HG03060 (cell line): ENCODE data around the gene LBX2.

ENCODE experiments used
- ATAC-seq: cut with Tn5 transposase; IDR thresholded peaks from one replicate; pipeline ENCODE4 v1.9.1; 2021; ENCODE audit warnings: low read depth, moderate number of reproducible peaks; ENCODE audit not compliant: unreplicated experiment

LBX2 gene, protein sequence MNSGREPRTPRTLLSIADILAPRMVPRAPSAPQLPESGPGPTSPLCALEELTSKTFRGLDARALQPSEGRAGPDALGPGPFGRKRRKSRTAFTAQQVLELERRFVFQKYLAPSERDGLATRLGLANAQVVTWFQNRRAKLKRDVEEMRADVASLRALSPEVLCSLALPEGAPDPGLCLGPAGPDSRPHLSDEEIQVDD

GRCh38 chr2:74499267-74499939, at the start of gene LBX2:
LBX2 (minus strand) TSS chr2:74499603; CDS start chr2:74499537, 66 bp downstream.
- ATAC-seq, result no peak

DNA sequence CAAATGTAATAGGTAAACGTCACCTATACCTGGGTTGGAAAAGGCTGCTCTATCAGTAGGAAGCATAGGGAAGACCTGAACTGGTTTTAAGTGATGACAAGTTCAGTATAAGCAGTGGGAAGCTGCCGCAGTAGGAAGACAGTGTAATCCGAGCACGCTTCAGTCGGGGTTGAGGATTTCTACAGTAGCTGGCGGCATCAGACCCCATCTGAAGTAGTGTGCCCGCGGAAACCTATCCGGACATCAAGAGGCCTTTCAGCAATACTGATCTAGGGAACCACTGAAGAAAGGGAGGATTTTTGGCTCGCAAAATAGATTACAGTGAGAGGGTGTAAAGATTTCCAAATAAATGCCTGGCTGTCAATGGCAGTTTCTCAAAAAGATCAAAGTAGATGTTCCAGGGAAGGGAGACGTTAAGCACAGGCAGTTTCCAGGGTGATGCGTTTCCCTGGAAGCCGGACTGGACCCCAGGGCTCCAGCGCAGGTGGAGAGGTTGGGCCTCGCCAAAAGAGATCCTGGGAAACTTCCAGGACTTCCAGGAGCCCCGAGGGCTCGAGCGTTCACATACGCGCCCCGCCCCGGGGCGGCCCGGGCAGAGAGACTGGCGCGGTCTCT, 49.0 kb upstream of the LBX2 start:
- no peak for ATAC-seq

- no peak for ATAC-seq
These were observed 46.6 kb upstream of the LBX2 start for GRCh38 chr2:74546004-74546403.

DNA sequence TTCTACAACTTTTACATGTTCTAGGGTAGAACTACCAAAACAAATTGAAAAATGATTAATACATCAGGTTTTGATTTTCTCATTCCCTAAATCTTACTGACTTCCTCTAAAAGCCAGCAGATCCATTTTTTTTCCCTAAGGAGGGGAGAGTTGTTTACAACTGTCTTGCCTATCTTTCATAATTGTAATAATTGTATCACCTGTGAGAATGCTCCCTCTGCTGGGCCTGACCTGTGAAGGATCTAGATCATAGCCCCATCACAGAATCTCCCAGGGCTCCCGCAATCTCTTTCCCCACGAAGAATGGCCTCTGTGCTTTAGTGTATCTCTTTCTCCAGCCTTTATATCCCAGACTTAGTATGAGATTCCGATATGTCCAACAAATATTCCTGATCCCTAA, 45.2 kb upstream of the LBX2 start:
- ATAC-seq, result no peak

DNA sequence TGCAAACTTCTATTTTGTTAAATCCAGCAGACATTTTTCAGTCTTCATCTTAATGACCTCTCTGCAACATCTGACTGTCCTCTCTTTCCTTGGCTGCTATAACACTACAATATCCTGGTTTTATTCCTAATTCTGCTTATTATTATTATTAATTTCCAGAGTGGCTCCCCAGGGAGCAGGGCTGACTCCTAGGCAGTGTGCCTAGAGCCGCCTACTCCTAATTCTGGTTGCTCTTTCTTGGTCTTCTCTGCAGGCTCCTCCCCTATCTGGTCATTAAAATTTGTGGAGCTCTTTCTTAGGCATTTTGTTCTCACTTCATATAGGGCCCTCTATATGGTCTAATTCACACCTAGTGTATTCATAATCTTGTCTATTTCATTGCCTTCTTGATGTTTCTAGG, 43.6 kb upstream of the LBX2 start:
- no peak for ATAC-seq

- no peak for ATAC-seq
These were observed 40.9 kb upstream of the LBX2 start for GRCh38 chr2:74540291-74540690.

DNA sequence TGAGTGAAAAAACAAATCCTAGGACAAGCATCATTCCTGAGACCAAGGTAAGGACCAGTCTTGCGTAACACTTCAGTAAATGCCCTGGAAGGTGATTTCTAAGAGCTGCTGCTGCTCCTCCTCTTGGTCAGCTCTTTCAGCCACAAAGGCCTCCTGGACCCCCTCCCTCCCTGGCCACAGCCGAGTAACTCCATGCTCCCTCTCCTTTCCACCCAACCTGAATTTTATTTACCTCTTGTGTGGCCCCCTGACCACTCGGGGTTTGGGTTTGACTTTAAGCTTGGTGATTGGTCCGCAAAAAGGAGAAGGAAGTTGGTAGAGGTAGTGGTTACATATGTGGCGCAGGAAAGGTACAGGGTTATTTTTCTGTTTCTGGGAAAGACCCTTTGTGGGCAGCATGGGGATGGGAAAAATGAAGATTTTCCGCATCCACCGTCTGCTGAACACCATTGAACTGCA, 39.5 kb upstream of the LBX2 start:
- ATAC-seq, result no peak

GRCh38 chr2:74537140-74537539, 37.7 kb upstream of the LBX2 start:
- no peak for ATAC-seq

GRCh38 chr2:74536166-74536950, 37.0 kb upstream of the LBX2 start:
- ATAC-seq, result no peak

- no peak for ATAC-seq
These were observed 36.1 kb upstream of the LBX2 start for GRCh38 chr2:74535440-74535965.

DNA sequence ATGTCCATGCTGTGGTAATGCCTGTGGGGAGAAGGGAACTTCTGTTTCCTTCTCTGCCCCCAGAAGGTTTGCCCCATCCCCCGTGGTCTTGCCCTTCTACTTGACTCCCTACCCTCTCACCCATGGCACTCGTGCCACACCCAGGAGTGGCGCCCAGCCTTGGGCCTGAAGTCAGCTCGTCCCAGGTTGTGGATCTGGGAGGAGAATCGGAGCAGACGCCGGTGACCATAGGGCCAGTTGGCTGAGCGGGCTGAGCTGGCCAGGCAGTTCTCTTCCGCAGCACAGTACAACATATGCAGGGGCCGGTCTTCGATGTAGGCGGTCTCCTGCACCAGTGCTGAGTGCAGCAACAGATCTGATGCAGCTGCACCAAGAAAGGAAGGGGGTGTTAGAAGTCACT, 35.0 kb upstream of the LBX2 start:
- ATAC-seq, result no peak

DNA sequence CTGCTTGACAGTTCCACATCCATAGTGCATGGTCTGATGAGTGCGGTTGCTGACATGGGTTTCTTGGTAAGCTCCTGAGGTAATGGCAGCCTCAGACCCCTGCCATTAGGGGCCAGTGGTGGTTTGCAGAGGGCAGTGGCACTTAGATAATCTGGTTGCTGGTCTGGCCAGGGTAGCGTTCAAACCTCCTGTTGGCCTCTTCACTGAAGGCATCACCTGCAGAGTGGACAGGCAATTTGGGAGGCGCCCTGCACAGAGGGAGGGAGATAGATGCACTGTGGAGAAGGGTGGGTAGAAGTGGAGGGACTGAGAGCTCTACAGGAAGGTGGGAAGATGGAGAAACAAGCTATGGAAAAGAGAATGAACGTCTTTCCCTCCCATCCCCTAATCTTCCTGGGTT, 34.1 kb upstream of the LBX2 start:
- no peak for ATAC-seq

GRCh38 chr2:74532222-74532621, 32.8 kb upstream of the LBX2 start:
- no peak for ATAC-seq

GRCh38 chr2:74531666-74532065, 32.3 kb upstream of the LBX2 start:
- no peak for ATAC-seq

GRCh38 chr2:74530239-74531187, 31.1 kb upstream of the LBX2 start:
- no peak for ATAC-seq

GRCh38 chr2:74529357-74530238, 30.2 kb upstream of the LBX2 start, which contains the start of the genes AUP1 and HTRA2:
AUP1 (minus strand) TSS chr2:74529706; CDS start chr2:74529629, 77 bp downstream.
HTRA2 (plus strand) TSS chr2:74529933; CDS start chr2:74530007, 74 bp downstream.
- ATAC-seq, result peak; percentile 68

DNA sequence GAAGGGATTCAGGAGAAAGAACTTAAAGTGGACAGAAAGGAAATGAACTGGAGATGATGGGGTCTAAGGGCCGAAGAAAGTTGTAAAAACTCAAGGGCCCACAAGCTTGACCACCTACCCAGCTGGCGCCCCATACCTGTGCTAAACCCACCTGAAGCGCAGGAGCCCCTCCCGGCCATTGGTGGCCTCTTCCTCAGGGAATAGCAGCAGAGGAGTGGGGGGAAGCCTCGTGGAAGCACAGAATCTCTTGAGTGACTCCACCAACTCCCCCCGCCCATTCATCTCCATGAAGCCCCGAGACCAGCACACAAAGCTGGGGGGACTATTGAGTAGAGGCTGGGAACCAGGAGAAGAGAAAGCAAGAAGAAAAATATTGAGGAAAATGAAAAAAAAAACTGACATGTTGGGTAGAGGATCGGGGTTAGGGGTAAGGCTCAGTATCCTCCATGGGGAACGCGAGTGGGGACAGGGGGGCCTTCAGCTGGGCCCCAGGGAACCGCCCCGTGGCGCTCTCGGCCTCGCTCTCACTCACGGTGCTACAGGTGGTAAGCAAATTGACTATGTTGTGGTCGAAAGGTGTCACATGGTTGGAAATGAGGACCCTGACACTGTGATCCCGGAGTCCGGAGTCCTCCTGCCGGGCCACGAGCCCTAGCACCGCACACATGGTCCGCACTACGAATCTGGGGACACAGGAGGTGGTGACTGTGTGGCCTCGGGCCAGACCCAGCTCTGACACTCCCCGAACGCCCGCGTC, 29.4 kb upstream of the LBX2 start:
- ATAC-seq, result peak; percentile 6

DNA sequence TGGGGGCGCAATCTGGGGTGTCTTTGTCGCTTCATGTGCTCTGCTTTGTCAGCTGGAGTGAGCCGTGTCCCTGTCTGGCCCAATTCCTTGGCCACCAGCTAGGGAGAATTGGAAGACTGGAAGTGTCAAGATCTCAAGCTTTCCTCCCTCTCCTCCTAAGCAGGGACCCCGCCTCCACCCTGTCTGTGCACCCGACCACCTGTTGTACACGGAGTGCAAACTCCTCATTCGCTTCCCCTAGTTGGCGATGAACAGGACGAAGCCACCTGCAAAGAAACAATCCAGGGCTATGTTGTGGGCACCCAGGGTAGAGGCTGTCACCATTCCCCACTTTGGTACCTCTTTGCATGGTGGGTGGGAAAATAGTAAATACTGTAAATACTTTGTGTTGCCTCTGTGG, 28.3 kb upstream of the LBX2 start:
- no peak for ATAC-seq
